GM18508 (cell line): ENCODE measurements around the gene ZNF638.

ENCODE experiments used
- ATAC-seq: cut with Tn5 transposase; IDR thresholded peaks from one replicate; pipeline ENCODE4 v1.9.1; 2021; ENCODE audit warnings: moderate number of reproducible peaks; ENCODE audit not compliant: insufficient read depth, unreplicated experiment

The ZNF638 gene

DNA sequence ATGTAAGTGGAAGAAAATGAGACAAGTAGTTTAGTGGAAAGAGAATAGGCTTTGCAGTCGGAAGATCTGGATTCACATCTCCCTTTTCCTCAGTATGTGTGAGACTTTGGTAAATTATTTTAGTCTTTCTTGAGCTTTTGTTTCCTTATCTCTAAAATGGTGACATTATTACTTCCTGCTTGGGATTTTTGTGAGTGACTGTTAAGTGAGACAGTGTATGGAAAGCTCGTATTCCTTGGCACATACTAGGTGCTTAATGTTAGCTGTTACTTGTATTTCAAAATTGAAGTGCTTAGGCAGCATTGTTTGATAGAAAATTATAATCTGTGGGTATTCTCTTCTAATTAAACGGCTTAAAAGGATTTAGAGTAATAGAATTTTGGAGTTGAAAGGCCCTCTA is 2.0 kb downstream of the ZNF638 start:
- ATAC-seq, result no peak

DNA sequence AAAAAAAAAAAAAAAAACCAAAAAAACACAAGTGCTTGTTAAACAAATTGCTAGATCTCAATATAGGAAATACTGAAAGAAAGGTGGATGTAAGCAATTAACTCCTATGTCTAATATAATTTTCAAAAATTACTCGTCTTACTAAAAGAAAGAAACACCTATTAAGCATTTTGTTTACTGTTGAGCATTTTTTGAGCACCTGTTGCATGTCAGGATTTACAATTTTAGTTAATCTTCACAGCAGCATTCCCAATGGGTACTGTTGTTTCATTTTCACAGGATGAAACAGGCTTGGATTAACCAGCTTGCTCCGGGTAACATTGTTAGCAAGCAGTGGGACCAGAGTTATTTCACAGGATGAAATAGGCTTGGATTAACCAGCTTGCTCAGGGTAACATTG is 4.8 kb downstream of the ZNF638 start:
- ATAC-seq, result no peak

DNA sequence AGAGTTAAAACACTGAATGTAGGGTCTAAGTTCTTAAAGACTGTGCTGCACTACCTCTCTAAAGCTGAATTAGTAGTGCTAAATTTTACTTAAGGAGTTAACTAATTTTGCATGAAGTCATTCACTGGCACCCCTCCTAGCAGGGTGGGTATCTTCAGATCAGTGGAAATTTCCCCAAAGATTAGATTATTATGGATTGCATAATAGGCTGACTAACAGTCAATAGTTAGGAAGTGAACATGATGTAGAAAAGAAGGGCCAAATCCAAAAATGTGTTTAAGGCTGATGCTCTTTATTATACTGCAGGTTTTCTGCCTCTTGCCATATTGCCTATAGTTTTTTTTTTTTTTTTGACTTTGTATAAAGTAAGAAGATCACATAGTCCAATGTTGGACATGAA is 5.2 kb downstream of the ZNF638 start:
- ATAC-seq, result no peak

DNA sequence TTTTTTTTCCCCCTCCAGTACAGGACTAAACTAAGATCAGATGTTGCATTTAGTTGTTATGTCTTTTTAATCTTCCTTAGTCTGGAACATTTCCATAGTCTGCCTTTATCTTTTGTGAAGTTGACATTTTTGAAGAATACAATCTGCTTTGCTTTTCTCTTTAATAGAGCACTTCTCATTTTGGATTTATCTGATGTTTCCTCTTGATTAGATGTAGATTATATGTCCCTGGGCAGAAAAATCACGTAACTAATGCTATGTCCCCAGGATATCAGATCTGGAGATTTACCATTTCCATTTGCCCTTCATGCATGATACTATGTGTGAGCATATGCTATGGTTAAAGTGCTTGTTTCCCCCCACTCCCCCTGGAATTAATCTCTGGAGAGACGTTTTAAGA is 6.2 kb downstream of the ZNF638 start:
- ATAC-seq, result no peak

DNA sequence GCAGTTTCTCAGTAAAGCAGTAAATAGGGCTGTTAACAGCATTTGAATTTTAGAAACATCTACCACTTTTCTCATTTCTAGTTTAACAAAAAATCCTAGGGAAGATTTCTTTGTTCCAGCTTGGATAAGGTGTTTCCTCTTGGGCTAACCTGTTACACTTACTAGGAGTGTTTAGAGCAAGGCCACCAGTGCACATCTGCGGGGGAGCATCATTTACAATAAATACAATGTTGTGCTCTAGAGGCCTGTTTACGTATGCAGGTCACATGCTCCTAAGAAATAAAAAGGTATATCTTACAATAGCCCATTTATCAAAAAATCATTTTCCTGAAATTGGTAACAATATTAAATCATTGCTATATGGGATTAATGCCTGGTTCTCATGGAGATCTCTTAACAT is 8.1 kb downstream of the ZNF638 start:
- no peak for ATAC-seq

DNA sequence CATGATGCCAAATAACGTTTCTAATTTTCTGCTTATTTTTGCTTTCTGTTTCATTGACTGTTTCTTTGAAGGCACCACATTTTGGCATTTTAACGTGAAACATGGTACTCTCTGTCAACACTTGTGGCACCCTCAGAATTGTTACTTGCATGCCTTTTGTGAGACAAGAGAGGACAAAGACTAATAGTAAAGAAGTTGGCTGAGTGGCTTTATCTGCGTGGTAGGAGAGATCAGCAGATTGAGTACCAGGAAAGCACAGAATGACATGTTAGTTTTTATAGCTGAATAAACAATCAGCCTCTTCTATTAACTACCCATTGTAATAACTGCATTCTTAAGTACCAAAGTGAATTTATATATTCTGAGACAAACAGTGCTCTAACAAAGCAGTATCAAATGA is 8.6 kb downstream of the ZNF638 start:
- ATAC-seq, result no peak

DNA sequence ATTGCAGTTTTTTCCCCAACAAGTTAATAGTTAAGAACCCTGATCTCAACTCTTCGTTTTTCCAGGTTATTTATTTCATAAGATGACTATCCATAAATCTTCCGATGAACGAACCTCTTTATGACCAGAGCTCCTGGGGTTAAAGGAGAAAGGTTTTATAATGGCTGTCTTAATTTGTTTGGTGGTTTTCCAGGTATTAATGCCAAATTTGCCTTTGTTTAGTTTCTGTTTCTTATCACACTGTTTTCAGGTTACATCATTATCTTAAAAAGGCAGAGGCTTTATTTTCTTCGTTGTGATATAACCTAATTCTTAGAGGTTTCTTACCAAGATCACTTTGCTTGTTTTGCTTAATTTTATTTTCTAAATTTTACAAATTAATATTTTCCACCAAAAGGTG is 10.1 kb downstream of the ZNF638 start:
- ATAC-seq, result no peak

DNA sequence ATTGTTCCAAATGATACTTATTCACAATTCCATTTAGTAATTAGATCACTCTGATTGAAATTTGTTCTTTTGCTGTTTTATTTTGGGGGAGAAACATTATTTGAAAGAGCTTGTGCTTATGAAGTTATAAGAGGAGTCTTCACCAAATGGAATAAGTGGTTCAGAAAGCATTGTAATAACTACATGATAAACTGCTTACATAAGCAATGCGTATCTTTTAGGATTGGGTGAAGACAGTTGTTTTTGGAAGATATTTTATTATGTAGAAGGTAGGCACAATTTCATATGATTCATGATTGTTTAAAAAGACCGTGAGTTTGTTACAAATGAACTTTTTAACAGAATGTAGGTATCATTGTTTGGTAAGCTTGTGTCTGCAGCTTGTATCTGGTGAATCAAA is 14.5 kb downstream of the ZNF638 start:
- no peak for ATAC-seq

- ATAC-seq, result no peak
Measured at GRCh38 chr2:71347517-71347916, 15.9 kb downstream of the ZNF638 start.

DNA sequence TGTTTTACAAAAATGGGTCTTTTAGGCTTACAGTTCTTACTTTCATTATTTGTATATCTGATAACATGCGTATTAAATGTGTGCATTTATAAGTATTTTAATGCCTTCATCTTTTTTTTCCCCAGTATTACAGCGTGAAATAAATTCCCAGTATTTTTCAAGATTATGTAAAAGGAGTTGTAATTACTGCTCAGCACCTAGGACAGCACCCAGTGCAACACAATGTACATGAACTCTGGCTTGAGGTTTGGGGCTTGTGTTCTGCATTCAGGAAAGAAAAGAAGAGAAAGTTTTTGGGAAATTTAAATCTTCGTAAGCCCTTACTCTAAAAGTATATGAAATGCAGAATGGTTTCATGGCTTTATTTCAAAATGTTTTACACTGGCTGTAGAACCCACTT is 16.7 kb downstream of the ZNF638 start:
- no peak for ATAC-seq

- ATAC-seq, result peak; percentile 63
Measured at GRCh38 chr2:71353248-71353647, 21.7 kb downstream of the ZNF638 start.

DNA sequence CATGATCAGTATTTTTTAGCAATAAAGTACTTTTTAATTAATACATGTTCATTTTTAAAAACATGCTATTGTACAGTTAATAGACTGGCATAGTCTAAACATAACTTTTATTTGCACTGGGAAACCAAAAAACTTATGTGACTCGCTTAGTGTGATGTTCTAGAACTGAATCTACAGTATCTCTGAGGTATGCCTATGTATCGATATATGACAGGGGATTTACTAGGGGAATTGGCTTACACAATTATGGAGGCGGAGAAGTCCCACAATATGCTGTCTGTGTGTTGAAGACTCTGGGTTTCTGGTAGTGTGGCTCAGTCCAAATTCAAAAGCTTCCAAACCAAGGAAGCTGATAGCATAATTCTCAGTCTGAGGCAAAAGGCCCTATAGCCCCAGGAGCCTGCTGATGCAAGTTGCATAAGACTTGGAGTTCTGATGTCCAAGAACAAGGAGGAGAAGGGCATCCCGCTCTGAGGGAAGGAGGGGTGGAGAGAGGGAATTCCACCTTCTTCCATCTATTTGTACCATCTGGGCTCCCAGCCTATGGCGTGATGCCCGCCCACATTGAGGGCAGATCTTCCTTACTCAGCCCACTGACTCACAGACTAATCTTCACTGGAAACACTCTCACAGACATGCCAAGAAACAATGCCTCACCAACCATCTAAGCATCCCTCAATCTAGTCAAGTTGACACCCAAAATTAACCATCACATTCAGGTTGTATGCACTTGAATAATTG is 27.5 kb downstream of the ZNF638 start:
- ATAC-seq, result no peak

GRCh38 chr2:71360434-71360975 is 28.9 kb downstream of the ZNF638 start:
- no peak for ATAC-seq

DNA sequence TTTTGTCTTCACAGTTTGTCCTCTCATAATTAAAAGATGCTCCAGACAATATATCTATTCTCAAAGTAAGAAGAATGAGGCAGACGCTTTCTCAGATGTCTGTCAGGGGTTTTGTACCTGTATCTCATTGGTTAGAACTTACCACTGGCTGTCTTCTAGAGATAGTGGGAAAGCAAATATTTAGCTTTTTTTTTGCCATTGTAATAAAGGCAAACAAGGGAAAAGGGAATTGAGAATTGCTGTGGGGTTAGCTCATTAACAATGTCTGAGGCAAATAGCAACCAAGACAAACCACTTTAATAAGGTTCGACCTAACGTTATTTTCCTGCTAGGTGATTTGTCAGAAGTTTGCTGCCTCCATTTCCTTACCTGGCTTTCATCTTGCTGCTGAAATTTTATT is 30.0 kb downstream of the ZNF638 start:
- no peak for ATAC-seq

DNA sequence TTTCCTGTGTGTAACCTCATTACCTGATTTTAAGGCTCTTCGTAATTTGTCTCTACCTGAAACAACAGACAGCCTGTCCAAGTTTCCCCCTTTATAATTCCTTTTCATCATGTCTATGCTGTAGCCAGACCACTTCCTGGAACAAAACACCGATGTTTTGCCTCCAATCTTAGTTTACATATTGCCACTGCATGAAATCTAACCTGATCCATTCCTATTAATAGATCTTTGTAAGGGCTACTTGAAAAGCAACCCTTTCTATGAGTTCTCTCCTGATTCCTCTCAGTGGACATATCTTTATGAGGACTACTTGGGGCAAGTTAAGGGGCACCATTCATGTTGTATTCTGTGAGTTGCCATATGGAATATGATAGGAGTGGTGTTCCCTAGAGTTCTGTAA is 30.9 kb downstream of the ZNF638 start:
- ATAC-seq, result no peak

DNA sequence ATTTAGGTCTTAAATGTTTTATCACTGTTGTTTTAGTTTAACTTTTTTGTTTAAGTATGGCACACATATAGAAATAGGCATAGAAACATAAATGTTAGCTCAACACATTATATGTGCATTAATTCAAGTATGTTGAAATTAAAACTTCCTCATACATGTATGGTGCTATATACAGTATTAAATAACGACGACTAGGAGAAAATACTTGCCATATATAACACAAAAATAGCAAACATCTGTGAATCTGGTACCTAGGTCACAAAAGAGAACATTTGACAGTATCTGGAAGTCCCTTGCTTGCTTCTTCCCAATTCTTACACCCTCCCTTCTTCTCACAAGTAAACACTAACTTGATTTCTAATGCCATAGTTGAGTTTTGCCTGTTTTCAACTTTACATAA is 38.4 kb downstream of the ZNF638 start:
- no peak for ATAC-seq

DNA sequence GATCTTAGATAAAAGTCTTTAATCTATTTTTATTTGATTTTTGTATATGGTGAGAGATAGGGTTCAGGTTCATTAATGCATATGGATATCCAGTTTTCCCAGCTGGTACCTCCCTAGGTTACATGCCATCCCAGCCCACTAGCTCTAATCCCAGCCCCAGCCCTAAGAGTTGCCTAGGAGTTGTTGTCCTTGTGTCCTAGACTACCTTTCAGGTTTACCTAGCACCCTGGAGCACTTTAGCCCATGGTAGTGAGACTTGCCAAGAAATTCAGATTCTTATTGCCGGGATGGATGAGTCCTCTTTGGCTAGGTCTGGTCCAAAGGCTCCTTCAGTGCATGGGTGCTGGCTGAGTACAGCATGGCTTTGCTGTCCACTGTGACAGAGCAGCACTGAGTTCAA is 40.5 kb downstream of the ZNF638 start:
- no peak for ATAC-seq

DNA sequence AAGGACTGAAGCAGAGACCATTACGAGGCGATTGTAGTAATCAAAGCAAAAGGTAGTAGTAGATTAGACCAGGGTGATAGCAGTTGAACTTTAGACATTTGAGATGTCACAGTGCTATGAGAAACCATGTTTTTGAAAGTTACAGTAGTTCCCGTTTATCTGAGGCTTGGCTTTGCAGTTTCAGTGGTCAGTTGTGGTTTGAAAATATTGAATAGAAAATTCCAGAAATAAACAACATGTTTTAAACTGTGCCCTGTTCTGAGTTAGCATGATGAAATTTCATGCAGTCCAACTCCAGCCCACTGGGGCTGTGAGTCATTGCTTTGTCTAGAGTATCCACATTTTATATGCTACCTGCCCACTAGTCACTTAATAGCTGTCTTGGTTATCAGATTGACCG is 47.5 kb downstream of the ZNF638 start:
- ATAC-seq, result no peak

- ATAC-seq, result no peak
Measured at GRCh38 chr2:71380665-71381064, 49.1 kb downstream of the ZNF638 start.

DNA sequence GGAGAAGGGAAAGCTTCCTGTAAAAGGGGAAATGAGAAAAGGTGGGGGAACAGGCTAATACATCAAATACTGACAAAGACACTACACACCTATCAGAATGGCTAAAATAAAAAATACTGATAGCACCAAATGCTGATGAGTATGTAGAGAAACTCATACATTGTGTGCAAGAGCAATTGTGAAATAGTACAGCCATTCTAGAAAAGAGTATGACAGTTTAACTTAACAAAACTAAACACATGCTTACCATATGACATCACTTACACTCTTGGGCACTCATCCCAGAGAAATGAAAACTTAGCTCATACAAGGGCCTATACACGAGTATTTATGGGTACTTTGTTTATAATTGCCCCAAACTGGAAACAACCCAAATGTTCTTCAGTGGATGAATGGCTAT is 53.4 kb downstream of the ZNF638 start:
- no peak for ATAC-seq

DNA sequence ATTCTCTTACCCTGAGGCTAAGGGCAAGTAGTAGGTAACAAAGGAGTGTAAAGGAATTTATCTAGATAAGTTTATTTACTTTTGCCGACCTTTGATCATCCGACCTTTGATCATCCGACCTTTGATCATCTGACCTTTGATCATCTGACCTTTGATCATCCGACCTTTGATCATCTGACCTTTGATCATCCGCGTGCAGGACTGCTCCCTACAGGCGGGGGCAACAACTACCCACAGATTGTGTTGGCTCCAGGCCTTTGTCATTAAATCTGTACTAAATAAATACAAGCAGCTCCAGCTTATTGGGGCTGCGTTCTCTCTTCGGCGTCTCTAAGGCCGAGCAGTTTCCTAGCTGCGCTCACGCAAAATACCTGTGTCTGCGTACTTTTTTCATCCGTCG is 56.6 kb downstream of the ZNF638 start:
- no peak for ATAC-seq

DNA sequence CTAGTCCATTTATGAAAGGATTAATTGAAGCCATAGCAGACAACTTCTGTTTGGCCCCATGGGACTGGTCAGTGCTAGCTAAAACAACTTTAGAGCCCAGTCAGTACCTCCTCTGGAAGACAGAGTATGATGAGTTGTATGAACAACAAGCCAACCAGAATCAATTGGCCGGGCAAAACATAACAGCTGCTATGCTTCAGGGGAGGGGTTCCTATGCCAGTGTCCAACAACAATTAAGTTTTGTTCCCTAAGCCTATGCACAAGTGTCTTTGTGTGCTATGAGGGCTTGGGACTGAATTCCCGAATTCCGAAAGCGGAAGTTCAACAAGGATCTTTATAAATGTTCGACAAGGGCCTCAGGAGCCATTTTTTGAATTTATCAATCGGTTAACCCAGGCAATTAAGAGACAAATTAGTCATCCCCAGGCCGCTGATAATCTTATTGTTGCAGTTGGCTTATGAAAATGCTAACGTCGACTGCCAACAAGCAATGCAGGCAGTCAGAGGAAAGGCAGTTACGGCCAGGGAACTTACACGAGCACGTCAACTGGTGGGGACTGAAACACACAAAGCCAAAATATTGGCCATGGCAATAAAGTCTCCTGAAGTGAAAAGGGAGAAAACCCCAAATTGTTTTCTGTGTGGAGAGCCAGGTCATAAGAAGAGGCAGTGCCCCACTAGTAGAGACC is 57.9 kb downstream of the ZNF638 start:
- no peak for ATAC-seq
